ENCODE data around the gene S1PR4. TPM values are rescaled to one million over a fixed set of nuclear protein-coding genes. Genes with fewer than 3 reads are reported as not detected.

Gene S1PR4
- total and polyA plus RNA-seq, 2 experiments from 2014 or later: 0.07 TPM; not detected in 1

GRCh38 chr19:3186160-3186688 lies 7.7 kb downstream of the S1PR4 start:
- no peaks in the 10 kb centered on the region for H3K27me3 ChIP-seq
- WGBS (ENCODE audit: low lambda C conversion rate, missing lambda C conversion rate): 2% methylated on average over 22 of the region's 38 CpGs
- peaks cover 48% of the 10 kb centered on the region for H3K79me2 ChIP-seq
- TF ChIP-seq EZH2 (IDR thresholded peaks at IDR 0.05; ENCODE audit: borderline replicate concordance): no peak
- DNase-seq (ENCODE audit: low spot score): peak; percentile 38
- no peaks in the 10 kb centered on the region for H4K20me1 ChIP-seq (ENCODE audit: insufficient read depth, poor library complexity, severe bottlenecking)
- no peaks in the 10 kb centered on the region for H3K9me3 ChIP-seq (ENCODE audit: low read depth)
- H3K4me2 ChIP-seq: peak overlapping the region; percentile 99
- H3K4me1 ChIP-seq (ENCODE audit: insufficient read depth): peaks cover 11% of the 10 kb centered on the region
- H2AFZ ChIP-seq: peak overlapping the region; percentile 15
- H3K27ac ChIP-seq: peak overlapping the region; percentile 69
- H3K9me2 ChIP-seq (replicated peaks; ENCODE audit: insufficient read depth): no peaks in the 10 kb centered on the region
- no peaks in the 10 kb centered on the region for H3K36me3 ChIP-seq (replicated peaks; ENCODE audit: insufficient read depth, low read depth)
- H3K4me3 ChIP-seq: peak overlapping the region; percentile 89

GRCh38 chr19:3186891-3187661 lies 8.5 kb downstream of the S1PR4 start:
- Histone ChIP-seq H4K20me1 (ENCODE audit: insufficient read depth, poor library complexity, severe bottlenecking) (no peaks in the 10 kb centered on the region), H3K27me3 (no peaks in the 10 kb centered on the region), H3K27ac (no peak overlapping the region), H3K4me3 (no peak overlapping the region), H3K79me2 (peaks cover 56% of the 10 kb centered on the region), H3K9me2 (replicated peaks; ENCODE audit: insufficient read depth) (no peaks in the 10 kb centered on the region), H3K36me3 (replicated peaks; ENCODE audit: insufficient read depth, low read depth) (no peaks in the 10 kb centered on the region), H3K4me1 (ENCODE audit: insufficient read depth) (peaks cover 11% of the 10 kb centered on the region), H3K4me2 (peak overlapping the region; percentile 99), H2AFZ (no peak overlapping the region), H3K9me3 (ENCODE audit: low read depth) (no peaks in the 10 kb centered on the region)
- 78% methylated on average over 23 of the region's 23 CpGs for WGBS (ENCODE audit: low lambda C conversion rate, missing lambda C conversion rate)
- DNase-seq (ENCODE audit: low spot score): no peak
- no peak for TF ChIP-seq EZH2phosphoT487 (IDR thresholded peaks at IDR 0.05; ENCODE audit: low read depth, severe bottlenecking, unreplicated experiment)
- no peak for TF ChIP-seq EZH2 (IDR thresholded peaks at IDR 0.05; ENCODE audit: borderline replicate concordance)
- TF ChIP-seq CTCF (IDR thresholded peaks at IDR 0.05; ENCODE audit: poor library complexity): no peak

- Histone ChIP-seq H3K9me3 (ENCODE audit: low read depth) (no peaks in the 10 kb centered on the region), H3K9me2 (replicated peaks; ENCODE audit: insufficient read depth) (no peaks in the 10 kb centered on the region), H3K27ac (no peak overlapping the region), H2AFZ (no peak overlapping the region), H3K4me2 (peak overlapping the region; percentile 99), H3K36me3 (replicated peaks; ENCODE audit: insufficient read depth, low read depth) (no peaks in the 10 kb centered on the region), H4K20me1 (ENCODE audit: insufficient read depth, poor library complexity, severe bottlenecking) (no peaks in the 10 kb centered on the region), H3K4me1 (ENCODE audit: insufficient read depth) (peaks cover 11% of the 10 kb centered on the region), H3K27me3 (no peaks in the 10 kb centered on the region), H3K79me2 (peaks cover 56% of the 10 kb centered on the region), H3K4me3 (no peak overlapping the region)
- 94% methylated on average over 32 of the region's 36 CpGs for WGBS (ENCODE audit: low lambda C conversion rate, missing lambda C conversion rate)
- no peak for DNase-seq (ENCODE audit: low spot score)
- no peak for TF ChIP-seq EZH2phosphoT487 (IDR thresholded peaks at IDR 0.05; ENCODE audit: low read depth, severe bottlenecking, unreplicated experiment)
- no peak for TF ChIP-seq CTCF (IDR thresholded peaks at IDR 0.05; ENCODE audit: poor library complexity)
- no peak for TF ChIP-seq EZH2 (IDR thresholded peaks at IDR 0.05; ENCODE audit: borderline replicate concordance)
These were observed 9.3 kb downstream of the S1PR4 start for GRCh38 chr19:3187662-3188511.

Data from hepatocyte (in vitro differentiated cells).